ENCODE results near the gene CD83. TPM values are rescaled to one million over a fixed set of nuclear protein-coding genes. Genes with fewer than 3 reads are reported as not detected.

Gene CD83
- total and polyA plus RNA-seq, 2 of the 4 experiments (the other 2 are of a cell fraction), result 2.0 to 2.5 TPM

GRCh38 chr6:14138701-14139215 lies 21.2 kb downstream of the CD83 start:
- Histone ChIP-seq H3K27ac (ENCODE audit: insufficient read depth, low read length) (no peak overlapping the region), H2AFZ (replicated peaks; ENCODE audit: low read length, poor library complexity) (no peak overlapping the region), H4K91ac (ENCODE audit: insufficient read depth, low read depth, low read length) (no peak overlapping the region), H4K5ac (ENCODE audit: low read depth, low read length) (no peak overlapping the region), H3K9me3 (ENCODE audit: control insufficient read depth, insufficient read depth, low read length) (no peaks in the 10 kb centered on the region), H3K4me3 (ENCODE audit: insufficient read depth, low read depth, low read length) (no peak overlapping the region), H2BK20ac (ENCODE audit: low read depth, low read length) (no peak overlapping the region), H3K4me2 (ENCODE audit: low read depth, low read length) (no peak overlapping the region), H3K18ac (ENCODE audit: low read depth, low read length) (no peak overlapping the region), H3K14ac (replicated peaks; ENCODE audit: low read depth, low read length) (no peak overlapping the region), H2AK9ac (replicated peaks; ENCODE audit: low read depth, low read length, poor library complexity) (no peak overlapping the region), H3K79me1 (ENCODE audit: low read depth in 1 of 2, low read length in 2 of 2) (no peaks in the 10 kb centered on the region), H3K9ac (ENCODE audit: low read depth, low read length) (no peak overlapping the region), H3K56ac (ENCODE audit: extremely low read depth, insufficient read depth, low read length) (no peak overlapping the region), H2BK120ac (ENCODE audit: low read depth, low read length) (no peak overlapping the region), H2BK5ac (ENCODE audit: low read depth, low read length, poor library complexity, severe bottlenecking) (no peak overlapping the region), H4K20me1 (ENCODE audit: insufficient read depth, low read length) (no peaks in the 10 kb centered on the region), H2BK15ac (ENCODE audit: low read depth, low read length) (no peak overlapping the region), H3K9me1 (ENCODE audit: insufficient read depth, low read length) (no peaks in the 10 kb centered on the region), H3K23ac (ENCODE audit: low read depth, low read length) (no peak overlapping the region), H3K36me3 (ENCODE audit: control insufficient read depth, insufficient read depth, low read length) (no peaks in the 10 kb centered on the region; the same call in 1 of the 2 replicates), H3K4me1 (ENCODE audit: control insufficient read depth, insufficient read depth, low read length) (no peaks in the 10 kb centered on the region), H3K4ac (ENCODE audit: low read depth, low read length) (no peak overlapping the region), H3K27me3 (ENCODE audit: control insufficient read depth, insufficient read depth, low read length) (peaks cover 6% of the 10 kb centered on the region), H2AK5ac (ENCODE audit: low read depth, low read length) (no peak overlapping the region), H4K8ac (ENCODE audit: low read depth in 2 of 2, low read length in 2 of 2) (no peak overlapping the region)
- POLR2A ChIA-PET (ENCODE audit: unreplicated experiment), result no interaction called here
- CTCF ChIA-PET, result interaction anchor here (0.8 to 1.0 kb wide), 2 partner anchors 9 to 72 kb away, joined by 3 to 4 read pairs; no protein-coding TSS in a partner anchor
- ATAC-seq (ENCODE audit: low read depth) (no peak), DNase-seq (no peak)
- dilution Hi-C loops (cut with HindIII; ENCODE audit: low sequenced_read_pairs, unreplicated experiment) (no loop called here), intact Hi-C loops (cut with micrococcal nuclease) (no loop called here), in situ Hi-C loops (cut with MboI; ENCODE audit: low sequenced_read_pairs) (no loop called here)
- TF ChIP-seq RAD21 (IDR thresholded peaks at IDR 0.05; ENCODE audit: low read length), result no peak
- TF ChIP-seq MAFK (IDR thresholded peaks at IDR 0.05; ENCODE audit: low read depth, low read length), result no peak
- no peak for TF ChIP-seq RFX5 (IDR thresholded peaks at IDR 0.05; ENCODE audit: low read depth, low read length)
- TF ChIP-seq CEBPB (IDR thresholded peaks at IDR 0.05; ENCODE audit: low read depth, low read length), result no peak
- BruUV-seq (replicated peaks), result no TSS peak
- no CpG with 5 or more reads among the region's 9 CpGs for WGBS, 2 experiments (ENCODE audit: extremely low coverage in 2 of 2, insufficient read length in 1 of 2)

All from IMR-90 (cell line).